Measurements from ENCODE around the gene HSD17B11. TPM values are rescaled to one million over a fixed set of nuclear protein-coding genes. Genes with fewer than 3 reads are reported as not detected.
"Not testable (repeated sequence)": the region's sequence is repeated elsewhere in the genome, so short reads cannot be mapped to it uniquely, and the experiment has no call there.

HSD17B11 gene
- total RNA-seq, 2 donors from 2014 or later: 16.6 to 30.1 TPM

DNA sequence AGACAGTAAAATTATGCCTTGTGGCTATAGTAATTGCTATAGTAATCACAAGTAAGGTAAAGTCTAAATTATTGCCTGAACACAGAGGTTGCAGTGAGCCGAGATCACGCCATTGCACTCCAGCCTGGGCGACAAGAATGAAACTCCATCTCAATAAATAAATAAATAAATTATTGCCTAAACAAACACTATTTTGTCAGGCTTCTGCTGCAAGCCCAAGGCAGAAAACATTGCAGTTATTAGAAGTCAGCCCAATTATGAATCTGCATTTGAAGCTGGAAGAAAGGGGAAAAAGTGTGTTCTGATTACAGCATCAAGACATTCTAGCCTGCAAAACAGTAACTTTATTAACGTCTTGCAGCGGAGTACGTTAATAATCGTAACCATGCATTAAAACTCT, 85.4 kb downstream of the HSD17B11 start:
- no peaks in the 10 kb centered on the region for H3K36me3 Mint-ChIP-seq
- no peaks in the 10 kb centered on the region for H3K9me3 Mint-ChIP-seq
- no peak overlapping the region for H3K27ac Mint-ChIP-seq
- ATAC-seq: no peak
- no peak for DNase-seq (ENCODE audit: low spot score in 2 of 2)

DNA sequence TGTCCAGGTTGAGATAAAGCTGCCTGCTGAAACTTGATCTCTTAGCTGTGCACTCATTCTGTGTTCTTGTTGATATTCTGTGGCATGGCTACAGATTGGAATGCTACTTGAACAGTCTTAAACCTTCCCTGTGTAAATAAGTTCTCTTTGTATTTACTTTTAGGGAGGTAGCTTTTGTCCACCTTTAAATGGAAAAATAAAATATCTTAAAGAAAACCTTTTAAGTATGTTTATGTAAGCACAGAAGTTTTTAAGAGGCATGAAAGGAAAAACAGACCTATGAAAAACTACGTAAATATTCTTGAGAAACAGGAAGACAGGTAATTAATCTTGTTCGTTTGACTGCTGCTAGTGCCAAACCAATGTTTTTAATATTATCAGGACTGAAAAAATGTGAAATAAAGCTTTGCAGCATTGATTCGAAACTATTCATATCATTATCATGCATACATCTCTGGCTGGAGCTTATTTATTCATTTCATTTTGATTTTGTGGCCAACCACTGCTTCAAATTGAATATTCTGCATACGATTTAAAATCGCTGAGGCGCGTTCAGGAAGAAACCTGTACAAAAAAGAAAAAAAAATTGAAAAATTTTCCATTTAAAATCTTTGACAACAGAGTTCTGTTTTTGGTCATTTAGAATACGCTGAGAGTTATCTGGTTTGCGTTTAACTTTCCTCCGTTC, 86.1 kb downstream of the HSD17B11 start:
- Mint-ChIP-seq H3K36me3 (no peaks in the 10 kb centered on the region), H3K27ac (no peak overlapping the region), H3K9me3 (no peaks in the 10 kb centered on the region)
- no peak for ATAC-seq
- DNase-seq (ENCODE audit: low spot score in 2 of 2): no peak

DNA sequence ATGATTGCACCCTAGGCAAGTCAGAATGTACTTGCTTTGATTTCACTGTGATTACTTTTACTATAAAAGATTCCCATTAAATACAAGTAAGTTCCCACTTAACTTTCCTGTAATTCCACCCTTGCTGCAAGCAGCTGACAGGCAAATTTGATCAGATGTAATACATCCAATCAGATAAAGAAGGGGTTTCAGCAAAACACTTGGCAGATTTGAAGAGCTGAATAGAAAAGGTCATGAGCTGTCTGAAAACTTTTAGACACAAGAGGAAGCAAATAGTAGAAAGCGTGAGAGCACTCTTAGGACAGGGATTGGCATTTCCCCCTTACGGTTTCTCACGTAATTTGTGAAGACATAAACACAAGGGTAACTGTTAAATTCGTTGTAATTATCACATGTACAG, 91.1 kb downstream of the HSD17B11 start:
- ATAC-seq (no peak), DNase-seq (ENCODE audit: low spot score in 2 of 2) (no peak)
- peaks cover 0 to 2% of the 10 kb centered on the region in 2 donors for H3K36me3 Mint-ChIP-seq
- H3K9me3 Mint-ChIP-seq: no peaks in the 10 kb centered on the region
- no peak overlapping the region for H3K27ac Mint-ChIP-seq

DNA sequence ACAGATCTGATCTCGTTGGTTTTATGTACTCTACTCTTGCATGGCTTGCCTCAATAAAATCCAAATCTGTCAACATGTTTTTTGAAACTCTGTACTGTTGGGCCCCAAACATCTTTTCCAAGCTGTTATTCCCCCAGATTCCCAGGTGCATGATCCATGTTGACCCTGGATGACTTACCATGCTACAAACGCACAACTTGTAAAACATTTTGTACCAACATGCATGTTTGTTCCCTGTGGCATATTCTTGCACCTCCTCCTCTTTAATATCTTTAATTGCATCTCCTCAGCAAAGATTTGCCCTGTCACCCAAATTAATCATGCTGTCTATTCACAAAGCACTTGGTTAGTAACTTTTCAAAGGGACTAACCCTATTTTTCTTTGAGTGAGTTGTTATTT, 92.6 kb downstream of the HSD17B11 start:
- no peak overlapping the region for H3K27ac Mint-ChIP-seq
- ATAC-seq (no peak), DNase-seq (ENCODE audit: low spot score in 2 of 2) (no peak)
- no peaks in the 10 kb centered on the region for H3K9me3 Mint-ChIP-seq
- H3K36me3 Mint-ChIP-seq: peaks cover 0 to 7% of the 10 kb centered on the region in 2 donors

DNA sequence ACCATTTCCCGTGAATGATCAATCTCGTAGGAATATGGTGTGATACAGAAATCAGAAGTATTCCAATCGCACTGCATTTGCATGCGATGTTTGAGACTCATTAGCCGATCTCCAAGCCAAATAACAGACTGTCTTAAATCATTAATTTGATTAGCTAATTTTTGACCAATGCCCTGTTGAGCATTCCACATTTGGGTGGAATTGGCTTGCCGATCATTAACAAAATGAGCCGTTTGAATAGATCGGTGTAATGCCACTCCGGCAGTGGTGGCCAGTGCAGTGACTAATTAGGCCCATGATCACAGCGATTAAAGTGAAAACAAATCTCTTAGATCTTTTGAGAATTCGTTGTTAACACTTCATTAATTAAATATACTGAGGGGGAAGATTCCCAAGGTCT, 96.1 kb downstream of the HSD17B11 start:
- not testable (repeated sequence) for DNase-seq (ENCODE audit: low spot score in 2 of 2); H3K36me3 Mint-ChIP-seq; ATAC-seq; H3K27ac Mint-ChIP-seq; H3K9me3 Mint-ChIP-seq

DNA sequence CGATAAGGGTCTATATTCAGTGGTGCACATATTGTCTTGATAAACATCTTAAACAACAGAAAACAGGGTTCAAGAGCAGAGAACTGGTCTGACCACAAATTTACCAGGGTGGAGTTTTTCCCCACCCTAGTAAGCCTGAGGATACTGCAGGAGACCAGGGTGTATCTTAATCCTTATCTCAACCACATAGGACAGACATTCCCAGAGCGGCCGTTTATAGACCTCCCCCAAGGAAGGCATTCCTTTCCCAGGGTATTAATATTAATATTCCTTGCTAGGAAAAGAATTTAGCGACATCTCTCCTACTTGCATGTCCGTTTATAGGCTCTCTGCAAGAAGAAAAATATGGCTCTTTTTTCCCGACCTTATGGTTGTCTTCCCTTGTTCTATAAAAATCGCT, 97.1 kb downstream of the HSD17B11 start:
- H3K36me3 Mint-ChIP-seq; ATAC-seq; DNase-seq (ENCODE audit: low spot score in 2 of 2); H3K9me3 Mint-ChIP-seq; H3K27ac Mint-ChIP-seq: not testable (repeated sequence)

DNA sequence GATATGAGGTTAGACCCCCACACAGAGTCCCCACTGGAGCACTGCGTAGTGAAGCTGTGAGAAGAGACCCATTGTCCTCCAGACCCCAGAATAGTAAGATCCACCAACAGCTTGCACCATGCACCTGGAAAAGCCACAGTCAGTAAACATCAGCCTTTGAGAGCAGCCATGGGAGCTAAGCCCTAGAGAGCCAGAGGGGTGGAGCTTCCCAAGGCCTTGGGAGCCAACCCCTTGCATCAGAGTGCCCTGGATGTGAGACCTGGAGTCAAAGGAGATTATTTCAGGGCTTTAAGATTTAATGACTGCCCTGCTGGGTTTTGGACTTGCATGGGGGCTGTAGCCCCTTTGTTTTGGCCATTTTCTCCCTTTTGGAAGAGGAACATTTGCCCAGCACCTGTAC, 104.0 kb downstream of the HSD17B11 start:
- no peak for ATAC-seq
- peaks cover 0 to 19% of the 10 kb centered on the region in 2 donors for H3K36me3 Mint-ChIP-seq
- DNase-seq (ENCODE audit: low spot score in 2 of 2): no peak
- H3K27ac Mint-ChIP-seq: no peak overlapping the region
- H3K9me3 Mint-ChIP-seq: peaks cover 5 to 20% of the 10 kb centered on the region in 2 donors

Other genes starting within 250 kb of the HSD17B11 start
- 10 to 100 TPM in 1 of 2 donors, 1 to 10 TPM in 1; 8.4 to 13.6 TPM for gene KLHL8, start 170.6 kb downstream of the HSD17B11 start, total RNA-seq
- under 1 TPM in 1 of 2 donors, not detected in 1; 0.11 TPM for gene HSD17B13, start 68.3 kb downstream of the HSD17B11 start, total RNA-seq
- gene NUDT9, start 31.4 kb upstream of the HSD17B11 start, total RNA-seq: 10 to 100 TPM in 1 of 2 donors, 1 to 10 TPM in 1; 9.7 to 12.0 TPM
- gene SPARCL1, start 138.2 kb upstream of the HSD17B11 start, total RNA-seq: not detected
- not detected for gene DSPP, start 217.3 kb upstream of the HSD17B11 start, total RNA-seq